Activated CD8-positive, alpha-beta memory T cell treated with anti-CD3 and anti-CD28 coated beads for 48 hours (primary cell): ENCODE data around the gene CMTM7.
A peak's percentile ranks its signal among the peaks of the same experiment; 100 is the strongest.
"Not testable (repeated sequence)": the region's sequence is repeated elsewhere in the genome, so short reads cannot be mapped to it uniquely, and the experiment has no call there.

ENCODE experiments used
- DNase-seq, 3 experiments: peaks; one replicate each; pipeline ENCODE4 v3.0.0-alpha.2; 2020; ENCODE audit warnings: low read depth in 2 of 3, low spot score in 2 of 3

Gene CMTM7

GRCh38 chr3:32379831-32380500 lies 11.7 kb upstream of the CMTM7 start:
- no peak for DNase-seq

- no peak for DNase-seq
Observed at GRCh38 chr3:32381922-32382321, 9.7 kb upstream of the CMTM7 start.

DNA sequence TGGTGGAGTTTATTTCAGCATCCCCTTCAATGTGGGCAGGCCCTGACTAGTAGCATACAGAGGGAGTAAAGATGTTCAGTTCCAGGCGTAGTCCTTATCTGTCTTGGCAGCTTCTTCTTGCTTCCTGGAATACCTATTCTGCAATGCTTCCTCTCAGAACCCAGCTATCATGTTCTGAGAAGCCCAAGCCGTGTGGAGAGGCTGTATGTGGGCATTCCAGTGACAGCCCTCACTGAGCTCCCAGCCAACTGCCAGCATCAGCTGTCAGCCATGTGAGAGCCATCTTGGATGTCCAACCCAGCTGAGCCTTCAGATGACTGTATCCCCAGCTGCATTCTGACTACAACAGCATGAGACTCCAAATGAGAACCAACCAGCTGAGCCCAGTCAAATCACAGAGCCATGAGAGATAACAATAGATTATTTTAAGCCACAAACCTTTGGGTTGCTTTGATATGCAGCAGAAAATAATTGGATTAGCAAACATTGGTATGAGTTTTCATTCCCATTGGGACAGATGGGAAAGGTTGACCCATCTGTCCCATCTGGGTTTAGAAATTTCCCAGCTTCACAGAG lies 8.4 kb upstream of the CMTM7 start:
- no peak for DNase-seq

GRCh38 chr3:32384938-32385337 lies 6.7 kb upstream of the CMTM7 start:
- DNase-seq, result no peak

GRCh38 chr3:32387512-32387911 lies 4.1 kb upstream of the CMTM7 start:
- DNase-seq, result no peak

DNA sequence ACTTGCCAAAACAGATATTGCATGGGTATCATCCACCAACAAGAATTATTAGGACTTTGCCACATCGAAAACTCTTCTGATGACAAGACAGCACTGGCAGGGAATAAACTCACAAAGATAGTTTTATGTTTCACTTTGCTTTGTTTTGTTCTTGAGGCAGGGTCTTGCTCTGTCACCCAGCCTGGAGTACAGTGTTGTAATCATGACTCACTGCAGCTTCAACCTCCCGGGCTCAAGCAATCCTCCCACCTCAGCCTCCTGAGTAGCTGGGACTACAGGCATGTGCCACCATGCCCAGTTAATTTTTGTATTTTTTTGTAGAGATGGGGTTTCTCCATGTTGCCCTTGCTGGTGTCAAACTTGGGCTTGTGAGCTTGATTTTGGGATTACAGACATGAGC lies 2.1 kb upstream of the CMTM7 start:
- not testable (repeated sequence) for DNase-seq

- no peak for DNase-seq
Observed at GRCh38 chr3:32392536-32393302, 1.1 kb downstream of the CMTM7 start.

DNA sequence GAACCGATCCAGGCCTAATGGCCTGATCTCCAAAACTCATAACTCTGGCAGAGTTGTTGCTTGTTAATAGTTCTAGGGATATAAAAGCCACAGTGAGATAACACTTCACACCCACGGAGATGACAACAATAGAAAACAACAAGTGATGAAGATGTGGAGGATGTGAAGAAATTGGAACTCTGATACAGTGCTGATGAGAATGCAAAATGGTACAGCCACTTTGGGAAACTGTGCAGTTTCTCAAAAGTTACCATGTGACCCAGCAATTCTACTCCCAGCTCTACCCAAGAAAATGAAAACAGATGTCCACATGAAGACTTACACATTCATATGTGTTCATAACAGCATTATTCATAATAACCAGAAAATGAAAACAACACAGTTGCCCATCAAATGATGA lies 3.8 kb downstream of the CMTM7 start:
- DNase-seq, result no peak

- no peak for DNase-seq
Observed at GRCh38 chr3:32397941-32398340, 6.3 kb downstream of the CMTM7 start.

DNA sequence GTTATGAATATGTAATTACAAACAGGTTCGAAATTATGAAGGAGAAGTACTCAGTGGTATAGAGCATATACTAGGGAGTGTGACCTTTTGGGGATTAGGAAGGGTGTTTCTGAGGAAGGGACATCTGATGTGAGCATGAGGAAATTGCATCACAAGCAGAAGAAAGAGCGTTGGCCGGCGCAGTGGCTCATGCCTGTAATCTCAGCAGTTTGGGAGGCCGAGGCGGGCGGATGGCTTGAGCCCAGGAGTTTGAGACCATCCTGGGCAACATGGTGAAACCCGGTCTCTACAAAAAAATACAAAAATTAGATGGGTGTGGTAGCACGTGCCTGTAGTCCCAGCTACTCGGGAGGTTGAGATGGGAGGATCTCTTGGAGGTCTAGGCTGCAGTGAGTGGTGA lies 6.9 kb downstream of the CMTM7 start:
- no peak for DNase-seq

DNA sequence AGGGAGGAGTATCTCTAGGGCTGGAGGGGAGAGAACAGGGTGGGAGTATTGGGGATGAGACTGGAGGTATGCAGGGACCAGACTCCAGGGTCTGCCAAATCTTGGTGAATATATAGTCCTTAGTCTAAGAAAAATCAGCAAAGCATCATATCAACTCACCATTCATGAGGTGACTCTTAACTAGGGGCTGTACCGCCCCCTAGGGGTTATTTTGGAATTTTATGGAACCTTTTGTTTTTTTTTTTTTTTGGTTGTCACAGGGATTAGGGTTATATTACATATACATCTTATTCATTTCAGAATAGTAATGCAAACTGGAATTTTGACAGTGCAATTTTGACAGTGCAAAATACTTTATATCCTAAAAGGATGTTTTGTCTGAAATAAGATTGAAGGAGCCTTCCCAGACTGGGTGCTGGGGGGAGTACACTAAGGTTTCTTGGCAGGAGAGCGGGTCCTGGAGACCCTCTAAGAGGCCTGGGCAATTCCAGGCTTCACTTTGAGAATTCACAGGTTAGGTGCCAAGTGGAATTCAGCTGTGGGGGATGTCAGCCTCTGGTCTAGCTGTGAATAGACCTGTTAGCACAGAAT lies 7.5 kb downstream of the CMTM7 start:
- no peak for DNase-seq

- DNase-seq, result no peak
Observed at GRCh38 chr3:32401126-32401525, 9.5 kb downstream of the CMTM7 start.

- peak in 1 of 3 experiments; percentile 24 for DNase-seq
Observed at GRCh38 chr3:32401556-32402081, 10.0 kb downstream of the CMTM7 start.

DNA sequence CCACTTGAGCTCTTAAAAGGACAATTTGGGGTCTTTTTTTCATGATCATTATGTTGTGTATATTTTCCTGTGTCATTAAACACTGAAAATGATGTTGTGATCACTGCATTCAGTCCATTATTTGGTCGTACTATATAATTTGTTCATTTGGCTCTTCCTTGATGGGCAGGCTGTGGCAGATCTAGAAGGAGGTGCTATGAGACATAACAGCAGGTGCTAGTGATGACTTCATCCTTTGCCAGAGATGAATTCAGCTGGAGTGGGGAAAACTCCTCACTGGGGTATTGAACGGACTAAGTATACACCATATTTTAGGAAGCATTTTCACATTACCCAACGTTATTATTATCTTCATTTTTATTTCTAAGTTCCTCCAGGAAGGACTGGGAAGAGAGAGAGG lies 12.0 kb downstream of the CMTM7 start:
- DNase-seq, result no peak

- no peak for DNase-seq
Observed at GRCh38 chr3:32404714-32405113, 13.1 kb downstream of the CMTM7 start.

DNA sequence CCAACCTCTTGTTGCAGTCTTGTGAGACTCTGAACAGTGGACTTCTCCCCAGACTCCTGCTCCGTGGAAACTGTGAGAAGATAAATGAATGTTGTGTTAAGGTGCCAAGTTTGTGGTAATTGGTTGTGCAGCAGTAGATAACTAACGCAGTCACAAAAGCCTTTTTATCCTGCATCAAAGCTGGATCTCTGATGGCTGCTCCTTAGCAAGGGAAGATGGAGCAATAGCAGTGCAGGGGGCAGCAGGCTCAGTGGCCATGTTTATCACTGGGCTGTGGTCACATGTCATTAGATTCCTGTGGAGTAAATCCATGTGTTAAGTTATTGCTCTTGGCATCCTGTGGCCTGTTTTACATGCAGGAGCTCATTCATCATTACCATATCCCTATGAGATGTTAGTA lies 13.5 kb downstream of the CMTM7 start:
- no peak for DNase-seq

GRCh38 chr3:32405711-32406323 lies 14.2 kb downstream of the CMTM7 start:
- no peak for DNase-seq

GRCh38 chr3:32406486-32407408 lies 15.1 kb downstream of the CMTM7 start:
- no peak for DNase-seq

- DNase-seq, result no peak
Observed at GRCh38 chr3:32410367-32411246, 19.0 kb downstream of the CMTM7 start.
